Measurements from ENCODE around the gene TMC5. TPM values are rescaled to one million over a fixed set of nuclear protein-coding genes. Genes with fewer than 3 reads are reported as not detected.

The TMC5 gene
- total and polyA plus RNA-seq, 2 of the 13 experiments (the other 11 are each of a cell fraction or from before 2014, with no cell fraction given) = 0.09 to 0.41 TPM

DNA sequence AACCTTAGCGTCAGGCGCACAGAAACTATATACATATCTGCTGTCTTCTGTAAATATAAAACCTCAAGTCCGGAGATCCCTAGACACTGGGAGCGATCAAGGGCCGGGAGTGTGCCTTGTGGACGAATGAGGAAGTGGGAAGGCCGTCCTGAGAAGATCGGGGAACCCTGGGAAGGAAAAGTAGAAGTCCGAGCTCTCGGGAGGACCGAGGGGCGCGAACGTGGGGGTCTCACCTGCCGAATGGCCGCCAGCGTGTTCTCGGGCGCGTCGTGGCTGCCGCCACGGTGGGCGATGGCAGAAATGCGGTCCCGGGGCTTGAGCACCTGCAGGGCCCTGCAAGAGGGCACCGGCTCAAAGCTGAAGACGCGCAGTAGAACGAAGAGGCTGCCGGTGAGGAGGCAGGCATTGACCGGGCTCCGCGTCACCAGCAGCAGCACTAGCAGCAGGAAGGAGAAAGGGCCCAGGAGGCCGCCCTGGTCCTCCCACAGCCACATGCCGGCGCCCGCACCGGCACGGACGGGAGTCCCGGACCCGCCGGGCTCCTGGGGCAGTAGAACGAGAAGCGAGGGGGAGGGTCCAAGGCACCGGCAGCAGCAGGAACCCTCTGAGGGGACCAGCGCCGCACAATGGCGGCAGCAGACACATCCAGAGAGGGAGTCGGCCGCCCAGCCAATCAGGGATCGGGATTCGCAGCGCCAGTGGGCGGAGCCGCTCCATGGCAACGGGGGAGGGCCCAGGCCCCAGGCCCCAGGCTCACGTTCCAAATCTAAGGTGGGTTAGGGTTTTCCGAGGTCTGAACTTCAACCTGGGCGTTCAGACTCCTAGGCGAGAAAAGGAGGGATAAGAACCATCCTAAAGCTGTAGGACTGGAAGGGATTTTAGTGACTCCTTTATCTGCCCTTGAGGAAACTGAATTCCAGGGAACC is 104.1 kb downstream of the TMC5 start, which contains the start of gene GDE1 (continued):
- TF ChIP-seq, protein P1, sequence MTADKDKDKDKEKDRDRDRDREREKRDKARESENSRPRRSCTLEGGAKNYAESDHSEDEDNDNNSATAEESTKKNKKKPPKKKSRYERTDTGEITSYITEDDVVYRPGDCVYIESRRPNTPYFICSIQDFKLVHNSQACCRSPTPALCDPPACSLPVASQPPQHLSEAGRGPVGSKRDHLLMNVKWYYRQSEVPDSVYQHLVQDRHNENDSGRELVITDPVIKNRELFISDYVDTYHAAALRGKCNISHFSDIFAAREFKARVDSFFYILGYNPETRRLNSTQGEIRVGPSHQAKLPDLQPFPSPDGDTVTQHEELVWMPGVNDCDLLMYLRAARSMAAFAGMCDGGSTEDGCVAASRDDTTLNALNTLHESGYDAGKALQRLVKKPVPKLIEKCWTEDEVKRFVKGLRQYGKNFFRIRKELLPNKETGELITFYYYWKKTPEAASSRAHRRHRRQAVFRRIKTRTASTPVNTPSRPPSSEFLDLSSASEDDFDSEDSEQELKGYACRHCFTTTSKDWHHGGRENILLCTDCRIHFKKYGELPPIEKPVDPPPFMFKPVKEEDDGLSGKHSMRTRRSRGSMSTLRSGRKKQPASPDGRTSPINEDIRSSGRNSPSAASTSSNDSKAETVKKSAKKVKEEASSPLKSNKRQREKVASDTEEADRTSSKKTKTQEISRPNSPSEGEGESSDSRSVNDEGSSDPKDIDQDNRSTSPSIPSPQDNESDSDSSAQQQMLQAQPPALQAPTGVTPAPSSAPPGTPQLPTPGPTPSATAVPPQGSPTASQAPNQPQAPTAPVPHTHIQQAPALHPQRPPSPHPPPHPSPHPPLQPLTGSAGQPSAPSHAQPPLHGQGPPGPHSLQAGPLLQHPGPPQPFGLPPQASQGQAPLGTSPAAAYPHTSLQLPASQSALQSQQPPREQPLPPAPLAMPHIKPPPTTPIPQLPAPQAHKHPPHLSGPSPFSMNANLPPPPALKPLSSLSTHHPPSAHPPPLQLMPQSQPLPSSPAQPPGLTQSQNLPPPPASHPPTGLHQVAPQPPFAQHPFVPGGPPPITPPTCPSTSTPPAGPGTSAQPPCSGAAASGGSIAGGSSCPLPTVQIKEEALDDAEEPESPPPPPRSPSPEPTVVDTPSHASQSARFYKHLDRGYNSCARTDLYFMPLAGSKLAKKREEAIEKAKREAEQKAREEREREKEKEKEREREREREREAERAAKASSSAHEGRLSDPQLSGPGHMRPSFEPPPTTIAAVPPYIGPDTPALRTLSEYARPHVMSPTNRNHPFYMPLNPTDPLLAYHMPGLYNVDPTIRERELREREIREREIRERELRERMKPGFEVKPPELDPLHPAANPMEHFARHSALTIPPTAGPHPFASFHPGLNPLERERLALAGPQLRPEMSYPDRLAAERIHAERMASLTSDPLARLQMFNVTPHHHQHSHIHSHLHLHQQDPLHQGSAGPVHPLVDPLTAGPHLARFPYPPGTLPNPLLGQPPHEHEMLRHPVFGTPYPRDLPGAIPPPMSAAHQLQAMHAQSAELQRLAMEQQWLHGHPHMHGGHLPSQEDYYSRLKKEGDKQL (CRISPR knock-in tag; IDR thresholded peaks at IDR 0.05; ENCODE audit: low read depth) = 0 out of 2 replicates have a peak, but pooled peaks have one; percentile 52
- TF ChIP-seq, protein P2, sequence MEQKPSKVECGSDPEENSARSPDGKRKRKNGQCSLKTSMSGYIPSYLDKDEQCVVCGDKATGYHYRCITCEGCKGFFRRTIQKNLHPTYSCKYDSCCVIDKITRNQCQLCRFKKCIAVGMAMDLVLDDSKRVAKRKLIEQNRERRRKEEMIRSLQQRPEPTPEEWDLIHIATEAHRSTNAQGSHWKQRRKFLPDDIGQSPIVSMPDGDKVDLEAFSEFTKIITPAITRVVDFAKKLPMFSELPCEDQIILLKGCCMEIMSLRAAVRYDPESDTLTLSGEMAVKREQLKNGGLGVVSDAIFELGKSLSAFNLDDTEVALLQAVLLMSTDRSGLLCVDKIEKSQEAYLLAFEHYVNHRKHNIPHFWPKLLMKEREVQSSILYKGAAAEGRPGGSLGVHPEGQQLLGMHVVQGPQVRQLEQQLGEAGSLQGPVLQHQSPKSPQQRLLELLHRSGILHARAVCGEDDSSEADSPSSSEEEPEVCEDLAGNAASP (CRISPR knock-in tag; IDR thresholded peaks at IDR 0.05; ENCODE audit: borderline replicate concordance) = peak; percentile 71; the same call in 1 of the 2 replicates
- peak; percentile 29; the same call in 1 of the 2 replicates for TF ChIP-seq ZNF777 (CRISPR knock-in tag; IDR thresholded peaks at IDR 0.05)
- no peak for TF ChIP-seq SP1 (IDR thresholded peaks at IDR 0.05)
- TF ChIP-seq SP1 (CRISPR knock-in tag; IDR thresholded peaks at IDR 0.05) = peak; percentile 81
- peak; percentile 51; the same call in 1 of the 2 replicates for TF ChIP-seq YEATS2 (CRISPR knock-in tag; IDR thresholded peaks at IDR 0.05; ENCODE audit: borderline replicate concordance)
- peak; percentile 17; the same call in 1 of the 2 replicates for TF ChIP-seq NR2F2 (IDR thresholded peaks at IDR 0.05; ENCODE audit: borderline replicate concordance, low read depth)
- TF ChIP-seq ZNF720 (CRISPR knock-in tag; IDR thresholded peaks at IDR 0.05) = no peak
- no peak; the same call in 1 of the 2 replicates for TF ChIP-seq ARID3A (IDR thresholded peaks at IDR 0.05; ENCODE audit: low read depth, low read length)
- TF ChIP-seq POLR2AphosphoS2 (IDR thresholded peaks at IDR 0.05; ENCODE audit: low read depth, low read length) = no peak
- peak; percentile 90; the same call in 1 of the 2 replicates for TF ChIP-seq SAFB2 (CRISPR knock-in tag; IDR thresholded peaks at IDR 0.05; ENCODE audit: borderline replicate concordance, low read depth)
- no peak for TF ChIP-seq ZNF75D (CRISPR knock-in tag; IDR thresholded peaks at IDR 0.05; ENCODE audit: borderline replicate concordance)
- peak; percentile 85; the same call in 1 of the 2 replicates for TF ChIP-seq ZNF235 (CRISPR knock-in tag; IDR thresholded peaks at IDR 0.05; ENCODE audit: borderline replicate concordance)
- TF ChIP-seq CBX5 (CRISPR knock-in tag; IDR thresholded peaks at IDR 0.05; ENCODE audit: borderline replicate concordance) = peak; percentile 47; the same call in 1 of the 2 replicates
- TF ChIP-seq TRIM24 (CRISPR knock-in tag; IDR thresholded peaks at IDR 0.05) = no peak
- no peak for TF ChIP-seq CEBPG (CRISPR knock-in tag; IDR thresholded peaks at IDR 0.05)
- TF ChIP-seq, protein P3, sequence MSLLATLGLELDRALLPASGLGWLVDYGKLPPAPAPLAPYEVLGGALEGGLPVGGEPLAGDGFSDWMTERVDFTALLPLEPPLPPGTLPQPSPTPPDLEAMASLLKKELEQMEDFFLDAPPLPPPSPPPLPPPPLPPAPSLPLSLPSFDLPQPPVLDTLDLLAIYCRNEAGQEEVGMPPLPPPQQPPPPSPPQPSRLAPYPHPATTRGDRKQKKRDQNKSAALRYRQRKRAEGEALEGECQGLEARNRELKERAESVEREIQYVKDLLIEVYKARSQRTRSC (CRISPR knock-in tag; IDR thresholded peaks at IDR 0.05; ENCODE audit: low read depth) = no peak
- no peak for TF ChIP-seq SRSF9 (IDR thresholded peaks at IDR 0.05; ENCODE audit: borderline replicate concordance, insufficient read depth, low read depth, low read length, poor library complexity, severe bottlenecking)
- no peak; the same call in 1 of the 2 replicates for TF ChIP-seq KDM6A (CRISPR knock-in tag; IDR thresholded peaks at IDR 0.05; ENCODE audit: low read depth)
- TF ChIP-seq ZNF746 (CRISPR knock-in tag; IDR thresholded peaks at IDR 0.05) = no peak; the same call in 1 of the 2 replicates
